H1 (cell line): Measurements from ENCODE around the gene ORC3. TPM values are rescaled to one million over a fixed set of nuclear protein-coding genes. Genes with fewer than 3 reads are reported as not detected.

ENCODE experiments used
- CTCF ChIA-PET: fragments of 300-600 bp; sonication (Branson Sonifier 250); formaldehyde crosslinking; loops from one replicate; lab custom pipeline; 2021; ENCODE audit not compliant: partially characterized antibody; lab: Charles Lee
- POLR2A ChIA-PET: fragments of 300-600 bp; sonication (Branson Sonifier 250); formaldehyde crosslinking; loops from one replicate; lab custom pipeline; 2021; ENCODE audit warnings: inconsistent platforms; ENCODE audit not compliant: partially characterized antibody; lab: Charles Lee
- DNase-seq, 2 experiments: peaks; one replicate each; pipeline versions ENCODE4 v3.0.0 to v3.0.0-alpha.2; 2010 to 2022; ENCODE audit warnings: low spot score in 2 of 2, low read depth in 1 of 2, mixed read lengths in 1 of 2
- FAIRE-seq: peaks from 2 replicates; lab custom pipeline; 2011; peaks lifted over from hg19 to GRCh38; lab: Jason Lieb, UNC
- H2AFZ ChIP-seq: 2 replicates; pipeline ENCODE4 v1.8.1; 2012; ENCODE audit warnings: low read length, inconsistent platforms
- H2AK5ac ChIP-seq: 2 replicates; pipeline ENCODE4 v1.6.1; 2013; ENCODE audit warnings: low read depth, low read length
- H2BK120ac ChIP-seq: replicated peaks from 2 replicates; pipeline ENCODE3; 2013; ENCODE audit warnings: low read depth, low read length, inconsistent platforms
- H2BK12ac ChIP-seq: 2 replicates; pipeline ENCODE4 v1.6.1; 2013; ENCODE audit warnings: low read depth, low read length
- H2BK15ac ChIP-seq: 2 replicates; pipeline ENCODE4 v1.6.1; 2013; ENCODE audit warnings: low read length
- H2BK20ac ChIP-seq: 2 replicates; pipeline ENCODE4 v1.6.1; 2013; ENCODE audit warnings: low read length
- H2BK5ac ChIP-seq: 2 replicates; pipeline ENCODE4 v1.6.1; 2013; ENCODE audit warnings: low read depth, low read length
- H3K14ac ChIP-seq: 2 replicates; pipeline ENCODE4 v1.6.1; 2013; ENCODE audit warnings: inconsistent platforms; ENCODE audit not compliant: insufficient read length
- H3K18ac ChIP-seq: 2 replicates; pipeline ENCODE4 v1.6.1; 2013; ENCODE audit warnings: low read length; ENCODE audit errors: extremely low read depth
- H3K23ac ChIP-seq: 2 replicates; pipeline ENCODE4 v1.6.1; 2013; ENCODE audit warnings: inconsistent platforms; ENCODE audit not compliant: insufficient read length
- H3K23me2 ChIP-seq: 2 replicates; pipeline ENCODE4 v1.6.1; 2013; ENCODE audit warnings: low read depth, low read length
- H3K27ac ChIP-seq: 2 replicates; pipeline ENCODE4 v1.6.1; 2011; ENCODE audit warnings: low read depth, low read length, inconsistent platforms
- H3K27me3 ChIP-seq, 4 experiments: replicated peaks in 1 of 4; 1 replicate in 1 of 4; 2 replicates in 3 of 4; pipeline versions ENCODE4 v1.6.1 to v1.8.1; 2011 to 2013; ENCODE audit warnings: low read length in 3 of 4, mild to moderate bottlenecking in 3 of 4, inconsistent platforms in 2 of 4, mixed read lengths in 2 of 4, moderate library complexity in 1 of 4; ENCODE audit not compliant: control insufficient read depth in 3 of 4, insufficient read depth in 3 of 4; ENCODE audit errors: extremely low read depth in 1 of 4
- H3K36me3 ChIP-seq, 4 experiments: 2 replicates each; pipeline versions ENCODE4 v1.6.1 to v1.8.1; 2011 to 2013; ENCODE audit warnings: mild to moderate bottlenecking in 4 of 4, low read length in 3 of 4, moderate library complexity in 2 of 4, control low read depth in 1 of 4, inconsistent platforms in 1 of 4; ENCODE audit not compliant: insufficient read depth in 4 of 4, control insufficient read depth in 2 of 4
- H3K4ac ChIP-seq: replicated peaks from 2 replicates; pipeline ENCODE3; 2013; ENCODE audit warnings: low read length, low read depth, mixed read lengths, inconsistent platforms; ENCODE audit not compliant: insufficient read length
- H3K4me1 ChIP-seq, 4 experiments: replicated peaks in 1 of 4; 1 replicate in 1 of 4; 2 replicates in 3 of 4; pipeline versions ENCODE4 v1.6.1 to v1.8.1; 2011 to 2013; ENCODE audit warnings: low read length in 3 of 4, inconsistent platforms in 2 of 4, mixed read lengths in 1 of 4; ENCODE audit not compliant: insufficient read depth in 4 of 4, control insufficient read depth in 3 of 4
- H3K4me2 ChIP-seq, 2 experiments: 2 replicates each; pipeline versions ENCODE4 v1.6.1 to v1.8.1; 2011 to 2013; ENCODE audit warnings: low read depth in 2 of 2, low read length in 2 of 2, control low read depth in 1 of 2, inconsistent platforms in 1 of 2, mild to moderate bottlenecking in 1 of 2; ENCODE audit not compliant: insufficient read depth in 1 of 2
- H3K4me3 ChIP-seq, 4 experiments: fragments of 200-600, 300-600 bp in 1 of 4; sonication (generic), shearing (Covaris generic), sonication (Bioruptor Twin) in 1 of 4; 2 replicates each; pipeline versions ENCODE4 v1.5.1 to v1.8.1; 2011 to 2016; ENCODE audit warnings: low read length in 4 of 4, low read depth in 3 of 4, control low read depth in 2 of 4, inconsistent platforms in 2 of 4, mild to moderate bottlenecking in 2 of 4, mixed read lengths in 1 of 4, moderate library complexity in 1 of 4; ENCODE audit not compliant: insufficient read depth in 2 of 4; ENCODE audit errors: extremely low read depth in 1 of 4
- H3K56ac ChIP-seq: replicated peaks from 2 replicates; pipeline ENCODE3; 2013; ENCODE audit warnings: low read depth, mild to moderate bottlenecking, mixed read lengths, low read length, inconsistent platforms; ENCODE audit not compliant: insufficient read length
- H3K79me1 ChIP-seq: 2 replicates; pipeline ENCODE4 v1.6.1; 2013; ENCODE audit warnings: low read depth, low read length, control low read depth
- H3K79me2 ChIP-seq, 2 experiments: 2 replicates each; pipeline versions ENCODE4 v1.6.1 to v1.8.1; 2012 to 2013; ENCODE audit warnings: low read length in 2 of 2, mild to moderate bottlenecking in 2 of 2, inconsistent platforms in 1 of 2; ENCODE audit not compliant: insufficient read depth in 2 of 2, control insufficient read depth in 1 of 2
- H3K9ac ChIP-seq, 4 experiments: replicated peaks in 1 of 4; 1 replicate in 1 of 4; 2 replicates in 3 of 4; pipeline versions ENCODE4 v1.6.1 to v1.8.1; 2011 to 2013; ENCODE audit warnings: low read depth in 3 of 4, low read length in 3 of 4, control low read depth in 2 of 4, mild to moderate bottlenecking in 2 of 4, moderate library complexity in 2 of 4, inconsistent platforms in 1 of 4; ENCODE audit errors: extremely low read depth in 1 of 4
- H3K9me3 ChIP-seq, 2 experiments: 2 replicates each; pipeline versions ENCODE4 v1.6.1 to v1.8.1; 2012 to 2013; ENCODE audit warnings: mild to moderate bottlenecking in 2 of 2, moderate library complexity in 2 of 2, control low read depth in 1 of 2, inconsistent platforms in 1 of 2, low read depth in 1 of 2, low read length in 1 of 2, mixed read lengths in 1 of 2; ENCODE audit not compliant: insufficient read depth in 2 of 2
- H4K20me1 ChIP-seq, 2 experiments: replicated peaks in 1 of 2; 2 replicates each; pipeline versions ENCODE3 to v1.8.1; 2011 to 2013; ENCODE audit warnings: inconsistent platforms in 2 of 2, low read length in 2 of 2, mild to moderate bottlenecking in 1 of 2; ENCODE audit not compliant: insufficient read depth in 2 of 2, control insufficient read depth in 1 of 2
- H4K5ac ChIP-seq: 2 replicates; pipeline ENCODE4 v1.6.1; 2013; ENCODE audit warnings: low read length, low read depth, mixed read lengths, inconsistent platforms; ENCODE audit not compliant: insufficient read length
- H4K8ac ChIP-seq: 2 replicates; pipeline ENCODE4 v1.8.0; 2013; ENCODE audit warnings: mild to moderate bottlenecking, moderate library complexity, low read length, inconsistent platforms; ENCODE audit not compliant: insufficient read depth; ENCODE audit errors: extremely low read depth
- H4K91ac ChIP-seq: replicated peaks from 2 replicates; pipeline ENCODE3; 2013; ENCODE audit warnings: low read length, mixed read lengths, inconsistent platforms; ENCODE audit not compliant: insufficient read length
- ASH2L ChIP-seq: fragments of 200-600, 300-600 bp; sonication (generic); IDR thresholded peaks from one replicate; pipeline ENCODE4 v1.7.1; 2017; ENCODE audit warnings: low read length
- BCL11A ChIP-seq, 2 experiments: IDR thresholded peaks; one replicate each; pipeline ENCODE4 v1.6.1; 2011; ENCODE audit warnings: low read depth in 2 of 2, low read length in 2 of 2, mild to moderate bottlenecking in 2 of 2
- BRCA1 ChIP-seq: IDR thresholded peaks from 2 replicates; pipeline ENCODE4 v1.6.1; 2012; ENCODE audit warnings: low read depth, low read length, improper control_type of control experiment
- CBX5 ChIP-seq: fragments of 300-800, 300-1000 bp; sonication (generic); IDR thresholded peaks from 2 replicates; pipeline ENCODE4 v1.7.1; 2016; ENCODE audit warnings: antibody characterized with exemption, low read length, low read depth
- CHD1 ChIP-seq: IDR thresholded peaks from 2 replicates; pipeline ENCODE4 v1.6.1; 2012; ENCODE audit warnings: low read depth, low read length, improper control_type of control experiment
- CREB1 ChIP-seq: IDR thresholded peaks from 2 replicates; pipeline ENCODE4 v1.6.1; 2012; ENCODE audit warnings: inconsistent platforms
- E2F6 ChIP-seq: IDR thresholded peaks from 2 replicates; pipeline ENCODE4 v1.6.1; 2012; ENCODE audit warnings: inconsistent platforms
- FOSL1 ChIP-seq: IDR thresholded peaks from 2 replicates; pipeline ENCODE4 v1.6.1; 2011; ENCODE audit warnings: mild to moderate bottlenecking, low read depth, low read length, moderate library complexity; ENCODE audit not compliant: insufficient read depth
- JUND ChIP-seq: IDR thresholded peaks from 2 replicates; pipeline ENCODE4 v1.6.1; 2011; ENCODE audit warnings: mild to moderate bottlenecking, improper control_type of control experiment, low read length
- PHF8 ChIP-seq: fragments of 200-600 bp; sonication (generic); conservative IDR thresholded peaks from 2 replicates; pipeline ENCODE4 v1.7.1; 2012; ENCODE audit warnings: low read depth, mild to moderate bottlenecking, inconsistent platforms, low read length, moderate library complexity
- POLR2A ChIP-seq, 2 experiments: IDR thresholded peaks; 1 replicate in 1 of 2; 2 replicates in 1 of 2; pipeline ENCODE4 v1.6.1; 2011; ENCODE audit warnings: low read depth in 2 of 2, low read length in 2 of 2, mild to moderate bottlenecking in 2 of 2; ENCODE audit errors: control extremely low read depth in 1 of 2
- RNF2 ChIP-seq: fragments of 200-900, 300-1000 bp; sonication (generic); IDR thresholded peaks from 2 replicates; pipeline ENCODE4 v1.7.1; 2016; ENCODE audit warnings: borderline replicate concordance, low read depth, mild to moderate bottlenecking, antibody characterized with exemption, low read length; ENCODE audit not compliant: poor library complexity, severe bottlenecking; ENCODE audit errors: missing control alignments
- TEAD4 ChIP-seq: IDR thresholded peaks from 2 replicates; pipeline ENCODE4 v1.6.1; 2012; ENCODE audit warnings: low read depth, low read length, inconsistent platforms, mixed read lengths
- WGBS, 2 experiments: shearing (Covaris generic) in 1 of 2; methylation state at CpG; one replicate each; pipeline versions ENCODE4 v1.1.6 to v1.1.7; 2013 to 2015; ENCODE audit warnings: low lambda C conversion rate in 2 of 2, mixed read lengths in 2 of 2, inconsistent platforms in 1 of 2, low coverage in 1 of 2, missing lambda C conversion rate in 1 of 2; ENCODE audit not compliant: insufficient replicate concordance in 2 of 2, insufficient coverage in 1 of 2, insufficient read length in 1 of 2; ENCODE audit errors: extremely low coverage in 1 of 2, missing lambda C conversion rate in 1 of 2; 5-methylcytosine and 5-hydroxymethylcytosine counted together
- polyA plus RNA-seq, 7 experiments: library from polyadenylated mRNA; depleted of rRNA in 3 of 7; stranded (reverse) in 5 of 7; unstranded in 2 of 7; fragments of >200 nt in 5 of 7; fragments of 200-250 nt in 2 of 7; gene quantifications; 1 replicate in 5 of 7; 2 replicates in 1 of 7; 4 replicates in 1 of 7; pipeline versions ENCODE4 v1.2.1 to v1.2.3, GENCODE V29; 2011 to 2013; ENCODE audit warnings: missing spikeins in 2 of 7, mixed read lengths in 2 of 7
- total RNA-seq: library from RNA; stranded (reverse); fragmentation: NEBNext Ultra II Directional; extraction: Animal tissue kit (Norgen Biotek cat#: 25700); gene quantifications from 2 replicates; pipeline ENCODE4 v1.2.1, GENCODE V29; 2021

The ORC3 gene
- total and polyA plus RNA-seq, 2 of the 8 experiments (the other 6 are each of a cell fraction or from before 2014, with no cell fraction given) = 35.9 to 60.9 TPM

- WGBS, 2 experiments = 90% methylated on average over 1 of the region's 1 CpG; no CpG with 5 or more reads in 1 of the 2 experiments
- Histone ChIP-seq H3K79me2 (peaks cover 30 to 99% of the 10 kb centered on the region in 2 experiments), H3K27ac (no peak overlapping the region), H3K27me3 (no peaks in the 10 kb centered on the region), H2BK20ac (no peak overlapping the region), H3K56ac (no peak overlapping the region), H3K4me2 (no peak overlapping the region), H3K14ac (no peak overlapping the region), H3K23me2 (no peaks in the 10 kb centered on the region), H3K36me3 (peaks cover 0 to 6% (median 3%) of the 10 kb centered on the region in 4 experiments; a peak in 2 of 8 replicates), H2AFZ (no peak overlapping the region), H2BK120ac (no peak overlapping the region), H3K9ac (no peak overlapping the region), H3K18ac (no peak overlapping the region), H3K4me3 (no peak overlapping the region), H2BK12ac (no peak overlapping the region), H2BK15ac (no peak overlapping the region), H4K5ac (no peak overlapping the region), H3K4me1 (no peaks in the 10 kb centered on the region; a peak in 1 of 7 replicates), H2BK5ac (no peak overlapping the region), H3K23ac (no peak overlapping the region), H4K20me1 (peaks cover 8 to 17% of the 10 kb centered on the region in 2 experiments), H4K8ac (no peak overlapping the region), H4K91ac (no peak overlapping the region), H2AK5ac (no peak overlapping the region), H3K4ac (no peak overlapping the region), H3K79me1 (peaks cover 2% of the 10 kb centered on the region), H3K9me3 (no peaks in the 10 kb centered on the region)
- CTCF ChIA-PET = interaction anchor here (0.6 to 1.8 kb wide), 2 partner anchors 16 to 203 kb away, joined by 3 to 4 read pairs; no protein-coding TSS in a partner anchor
- POLR2A ChIA-PET = interaction anchor here (1.6 kb wide), 1 partner anchor 17 kb away, joined by 6 read pairs; the partner anchor contains the start of gene AKIRIN2
- FAIRE-seq (no peak), DNase-seq (no peak)
- TF ChIP-seq BCL11A (IDR thresholded peaks at IDR 0.05; ENCODE audit: low read depth in 2 of 2, low read length in 2 of 2) (no peak), TEAD4 (no peak), RNF2 (no peak), ASH2L (no peak), PHF8 (no peak), BRCA1 (no peak), POLR2A (IDR thresholded peaks at IDR 0.05; ENCODE audit: control extremely low read depth in 1 of 2, low read depth in 2 of 2, low read length in 2 of 2) (no peak), CREB1 (no peak), E2F6 (no peak), CHD1 (no peak), CBX5 (no peak), FOSL1 (no peak), JUND (no peak)
These were observed 95.1 kb downstream of the ORC3 start for GRCh38 chr6:87684895-87685654.
